ENCODE results near the gene SHC4. TPM values are rescaled to one million over a fixed set of nuclear protein-coding genes. Genes with fewer than 3 reads are reported as not detected.

The SHC4 gene
- polyA plus RNA-seq, 3 donors, result 0.09 TPM; not detected in 2

GRCh38 chr15:48805591-48805990 is 158.1 kb downstream of the SHC4 start:
- no CpG with 5 or more reads among the region's 2 CpGs for WGBS (ENCODE audit: insufficient coverage)
- Mint-ChIP-seq H3K9me3 (no peaks in the 10 kb centered on the region), H3K4me3 (no peak overlapping the region), H3K36me3 (peaks cover 23 to 24% of the 10 kb centered on the region in 2 donors), H3K27me3 (ENCODE audit: low read depth in 3 of 3) (no peaks in the 10 kb centered on the region), H3K4me1 (peaks cover 22% of the 10 kb centered on the region), H3K27ac (no peak overlapping the region)
- Histone ChIP-seq H3K36me3 (replicated peaks in 1 of 2; ENCODE audit: control insufficient read depth in 1 of 2, insufficient read depth in 2 of 2, low read length in 2 of 2) (peaks cover 5 to 30% of the 10 kb centered on the region in 2 donors), H3K4me2 (replicated peaks; ENCODE audit: extremely low read depth, low read length, poor library complexity, severe bottlenecking) (no peak overlapping the region), H3K9ac (ENCODE audit: insufficient read depth, low read length, poor library complexity, severe bottlenecking) (no peak overlapping the region), H3K4me1 (ENCODE audit: control insufficient read depth in 1 of 2, insufficient read depth in 2 of 2, low read length in 2 of 2) (peaks cover 8 to 11% of the 10 kb centered on the region in 2 donors), H4K20me1 (ENCODE audit: insufficient read depth, low read length) (no peaks in the 10 kb centered on the region), H3K4me3 (replicated peaks in 1 of 3; ENCODE audit: low read depth in 2 of 3, low read length in 3 of 3) (no peak overlapping the region), H3K9me3 (replicated peaks in 1 of 2; ENCODE audit: control insufficient read depth in 1 of 2, insufficient read depth in 1 of 2, low read length in 2 of 2) (no peaks in the 10 kb centered on the region), H3K27me3 (ENCODE audit: control insufficient read depth in 2 of 2, insufficient read depth in 2 of 2, low read length in 2 of 2) (no peaks in the 10 kb centered on the region), H3K27ac (ENCODE audit: low read depth in 1 of 2, low read length in 2 of 2) (no peak overlapping the region), H3K79me2 (ENCODE audit: insufficient read depth, low read length) (peaks cover 89% of the 10 kb centered on the region), H2AFZ (ENCODE audit: insufficient read depth, low read depth, low read length, poor library complexity, severe bottlenecking) (no peak overlapping the region)
- no peak for DNase-seq
- TF ChIP-seq, protein P1, sequence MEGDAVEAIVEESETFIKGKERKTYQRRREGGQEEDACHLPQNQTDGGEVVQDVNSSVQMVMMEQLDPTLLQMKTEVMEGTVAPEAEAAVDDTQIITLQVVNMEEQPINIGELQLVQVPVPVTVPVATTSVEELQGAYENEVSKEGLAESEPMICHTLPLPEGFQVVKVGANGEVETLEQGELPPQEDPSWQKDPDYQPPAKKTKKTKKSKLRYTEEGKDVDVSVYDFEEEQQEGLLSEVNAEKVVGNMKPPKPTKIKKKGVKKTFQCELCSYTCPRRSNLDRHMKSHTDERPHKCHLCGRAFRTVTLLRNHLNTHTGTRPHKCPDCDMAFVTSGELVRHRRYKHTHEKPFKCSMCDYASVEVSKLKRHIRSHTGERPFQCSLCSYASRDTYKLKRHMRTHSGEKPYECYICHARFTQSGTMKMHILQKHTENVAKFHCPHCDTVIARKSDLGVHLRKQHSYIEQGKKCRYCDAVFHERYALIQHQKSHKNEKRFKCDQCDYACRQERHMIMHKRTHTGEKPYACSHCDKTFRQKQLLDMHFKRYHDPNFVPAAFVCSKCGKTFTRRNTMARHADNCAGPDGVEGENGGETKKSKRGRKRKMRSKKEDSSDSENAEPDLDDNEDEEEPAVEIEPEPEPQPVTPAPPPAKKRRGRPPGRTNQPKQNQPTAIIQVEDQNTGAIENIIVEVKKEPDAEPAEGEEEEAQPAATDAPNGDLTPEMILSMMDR (IDR thresholded peaks at IDR 0.05), result no peak
- intact Hi-C loops (cut with micrococcal nuclease), result no loop called here

GRCh38 chr15:48803877-48804276 is 159.8 kb downstream of the SHC4 start:
- Histone ChIP-seq H3K27ac (ENCODE audit: low read depth in 1 of 2, low read length in 2 of 2) (peak overlapping the region in 1 of 2 donors; percentile 12), H3K27me3 (ENCODE audit: control insufficient read depth in 2 of 2, insufficient read depth in 2 of 2, low read length in 2 of 2) (no peaks in the 10 kb centered on the region), H3K9me3 (replicated peaks in 1 of 2; ENCODE audit: control insufficient read depth in 1 of 2, insufficient read depth in 1 of 2, low read length in 2 of 2) (no peaks in the 10 kb centered on the region), H3K4me1 (ENCODE audit: control insufficient read depth in 1 of 2, insufficient read depth in 2 of 2, low read length in 2 of 2) (no peaks in the 10 kb centered on the region), H4K20me1 (ENCODE audit: insufficient read depth, low read length) (no peaks in the 10 kb centered on the region), H3K9ac (ENCODE audit: insufficient read depth, low read length, poor library complexity, severe bottlenecking) (no peak overlapping the region), H3K4me2 (replicated peaks; ENCODE audit: extremely low read depth, low read length, poor library complexity, severe bottlenecking) (no peak overlapping the region), H3K36me3 (replicated peaks in 1 of 2; ENCODE audit: control insufficient read depth in 1 of 2, insufficient read depth in 2 of 2, low read length in 2 of 2) (peaks cover 5 to 30% of the 10 kb centered on the region in 2 donors), H3K4me3 (replicated peaks in 1 of 3; ENCODE audit: low read depth in 2 of 3, low read length in 3 of 3) (no peak overlapping the region), H3K79me2 (ENCODE audit: insufficient read depth, low read length) (peaks cover 87% of the 10 kb centered on the region), H2AFZ (ENCODE audit: insufficient read depth, low read depth, low read length, poor library complexity, severe bottlenecking) (no peak overlapping the region)
- Mint-ChIP-seq H3K27ac (peak overlapping the region in 2 of 7 donors; percentile 8 to 11), H3K4me3 (no peak overlapping the region), H3K36me3 (peaks cover 23 to 24% of the 10 kb centered on the region in 2 donors), H3K27me3 (ENCODE audit: low read depth in 3 of 3) (no peaks in the 10 kb centered on the region), H3K9me3 (no peaks in the 10 kb centered on the region), H3K4me1 (peaks cover 11% of the 10 kb centered on the region)
- 80% methylated on average over 1 of the region's 2 CpGs for WGBS (ENCODE audit: insufficient coverage)
- DNase-seq, result no peak
- intact Hi-C loops (cut with micrococcal nuclease), result no loop called here
- TF ChIP-seq, protein P1 (IDR thresholded peaks at IDR 0.05), result no peak

Data from CD14-positive monocyte (primary cell).